HepG2 (cell line): ENCODE measurements around the gene TOLLIP. TPM values are rescaled to one million over a fixed set of nuclear protein-coding genes. Genes with fewer than 3 reads are reported as not detected.
A peak's percentile ranks its signal among the peaks of the same experiment; 100 is the strongest.

Experiments used
- AHR ChIP-seq: IDR thresholded peaks from 2 replicates; pipeline ENCODE4 v1.6.1; 2018; ENCODE audit warnings: missing genetic modification reagents, missing compliant biosample characterization
- ATF4 ChIP-seq, 2 experiments: fragments of 450-650 bp in 1 of 2; sonication (generic) in 1 of 2; formaldehyde crosslinking; IDR thresholded peaks; 2 replicates each; pipeline versions ENCODE4 v1.5.0 to v1.8.0; 2020 to 2022; ENCODE audit warnings: mild to moderate bottlenecking in 1 of 2, missing genetic modification reagents in 1 of 2
- IKZF1 ChIP-seq: fragments of 450-650 bp; IDR thresholded peaks from 2 replicates; pipeline ENCODE4 v1.7.1; 2016
- LBX2 ChIP-seq: sonication (generic); formaldehyde crosslinking; IDR thresholded peaks from 2 replicates; pipeline ENCODE4 v1.5.0; 2020; ENCODE audit warnings: missing genetic modification reagents, mild to moderate bottlenecking, borderline replicate concordance
- MED13 ChIP-seq: sonication (generic); formaldehyde crosslinking; IDR thresholded peaks from 2 replicates; pipeline ENCODE4 v1.5.0; 2020; ENCODE audit warnings: missing genetic modification reagents
- MXD3 ChIP-seq: IDR thresholded peaks from 2 replicates; pipeline ENCODE4 v1.6.1; 2016; ENCODE audit warnings: mild to moderate bottlenecking, missing biosample characterization, missing genetic modification reagents
- NRL ChIP-seq: sonication (generic); formaldehyde crosslinking; IDR thresholded peaks from 2 replicates; pipeline ENCODE4 v1.5.0; 2020; ENCODE audit warnings: missing genetic modification reagents, mild to moderate bottlenecking, moderate library complexity, borderline replicate concordance
- RXRB ChIP-seq: IDR thresholded peaks from 2 replicates; pipeline ENCODE4 v1.6.1; 2016; ENCODE audit warnings: borderline replicate concordance, missing genetic modification reagents, missing compliant biosample characterization
- XBP1 ChIP-seq: sonication (generic); formaldehyde crosslinking; IDR thresholded peaks from 2 replicates; pipeline ENCODE4 v1.5.0; 2020; ENCODE audit warnings: missing genetic modification reagents
- ZBTB34 ChIP-seq: sonication (generic); formaldehyde crosslinking; IDR thresholded peaks from 2 replicates; pipeline ENCODE4 v1.8.0; 2022; ENCODE audit warnings: mild to moderate bottlenecking, missing genetic modification reagents
- ZBTB43 ChIP-seq: sonication (generic); formaldehyde crosslinking; conservative IDR thresholded peaks from 2 replicates; pipeline ENCODE4 v1.4.0; 2020; ENCODE audit warnings: missing genetic modification reagents
- ZNF512B ChIP-seq: sonication (generic); formaldehyde crosslinking; IDR thresholded peaks from 2 replicates; pipeline ENCODE4 v1.5.1; 2020; ENCODE audit warnings: missing genetic modification reagents, mild to moderate bottlenecking, borderline replicate concordance
- ZNF646 ChIP-seq: sonication (generic); formaldehyde crosslinking; IDR thresholded peaks from 2 replicates; pipeline ENCODE4 v1.9.0; 2021; ENCODE audit warnings: mild to moderate bottlenecking, missing genetic modification reagents
- polyA plus RNA-seq, 8 experiments: library from polyadenylated mRNA; depleted of rRNA in 3 of 8; stranded (reverse) in 7 of 8; unstranded in 1 of 8; fragments of >200 nt; fragmentation: Illumina TruSeq in 4 of 8; extraction: Trizol in 4 of 8; gene quantifications; 2 replicates each; pipeline versions ENCODE4 v1.2.1 to v1.2.3, GENCODE V29; 2011 to 2016; ENCODE audit warnings: low read depth in 4 of 8, missing spikeins in 1 of 8, mixed read lengths in 1 of 8; ENCODE audit not compliant: insufficient read depth in 1 of 8
- total RNA-seq, 5 experiments: library from RNA; depleted of rRNA; stranded (reverse); fragments of >200 nt; fragmentation: Illumina TruSeq; extraction: Trizol; gene quantifications; 2 replicates each; pipeline ENCODE4 v1.2.3, GENCODE V29; 2016; ENCODE audit warnings: low read depth in 1 of 5

The TOLLIP gene
- total and polyA plus RNA-seq, 2 of the 13 experiments (the other 11 are each of a cell fraction or from before 2014, with no cell fraction given) = 25.9 to 47.5 TPM

GRCh38 chr11:1238767-1239595 lies 70.5 kb downstream of the TOLLIP start (continued):
- TF ChIP-seq ZNF646 (CRISPR knock-in tag) (no peak), ZNF512B (CRISPR knock-in tag) (no peak), RXRB (CRISPR knock-in tag) (peak; percentile 51; the same call in 1 of the 2 replicates), NRL (CRISPR knock-in tag) (no peak), ZBTB34 (CRISPR knock-in tag) (no peak), ZBTB43 (CRISPR knock-in tag) (peak; percentile 56; the same call in 1 of the 2 replicates), LBX2 (no peak), ATF4 (CRISPR knock-in tag; IDR thresholded peaks at IDR 0.05) (no peak), XBP1 (0 out of 2 replicates have a peak, but pooled peaks have one; percentile 55), IKZF1 (no peak), MED13 (CRISPR knock-in tag) (no peak), MXD3 (CRISPR knock-in tag) (peak; percentile 79; the same call in 1 of the 2 replicates), AHR (CRISPR knock-in tag) (0 out of 2 replicates have a peak, but pooled peaks have one; percentile 49)
